ENCODE results near the gene ATG2B. TPM values are rescaled to one million over a fixed set of nuclear protein-coding genes. Genes with fewer than 3 reads are reported as not detected.

The ATG2B gene, protein sequence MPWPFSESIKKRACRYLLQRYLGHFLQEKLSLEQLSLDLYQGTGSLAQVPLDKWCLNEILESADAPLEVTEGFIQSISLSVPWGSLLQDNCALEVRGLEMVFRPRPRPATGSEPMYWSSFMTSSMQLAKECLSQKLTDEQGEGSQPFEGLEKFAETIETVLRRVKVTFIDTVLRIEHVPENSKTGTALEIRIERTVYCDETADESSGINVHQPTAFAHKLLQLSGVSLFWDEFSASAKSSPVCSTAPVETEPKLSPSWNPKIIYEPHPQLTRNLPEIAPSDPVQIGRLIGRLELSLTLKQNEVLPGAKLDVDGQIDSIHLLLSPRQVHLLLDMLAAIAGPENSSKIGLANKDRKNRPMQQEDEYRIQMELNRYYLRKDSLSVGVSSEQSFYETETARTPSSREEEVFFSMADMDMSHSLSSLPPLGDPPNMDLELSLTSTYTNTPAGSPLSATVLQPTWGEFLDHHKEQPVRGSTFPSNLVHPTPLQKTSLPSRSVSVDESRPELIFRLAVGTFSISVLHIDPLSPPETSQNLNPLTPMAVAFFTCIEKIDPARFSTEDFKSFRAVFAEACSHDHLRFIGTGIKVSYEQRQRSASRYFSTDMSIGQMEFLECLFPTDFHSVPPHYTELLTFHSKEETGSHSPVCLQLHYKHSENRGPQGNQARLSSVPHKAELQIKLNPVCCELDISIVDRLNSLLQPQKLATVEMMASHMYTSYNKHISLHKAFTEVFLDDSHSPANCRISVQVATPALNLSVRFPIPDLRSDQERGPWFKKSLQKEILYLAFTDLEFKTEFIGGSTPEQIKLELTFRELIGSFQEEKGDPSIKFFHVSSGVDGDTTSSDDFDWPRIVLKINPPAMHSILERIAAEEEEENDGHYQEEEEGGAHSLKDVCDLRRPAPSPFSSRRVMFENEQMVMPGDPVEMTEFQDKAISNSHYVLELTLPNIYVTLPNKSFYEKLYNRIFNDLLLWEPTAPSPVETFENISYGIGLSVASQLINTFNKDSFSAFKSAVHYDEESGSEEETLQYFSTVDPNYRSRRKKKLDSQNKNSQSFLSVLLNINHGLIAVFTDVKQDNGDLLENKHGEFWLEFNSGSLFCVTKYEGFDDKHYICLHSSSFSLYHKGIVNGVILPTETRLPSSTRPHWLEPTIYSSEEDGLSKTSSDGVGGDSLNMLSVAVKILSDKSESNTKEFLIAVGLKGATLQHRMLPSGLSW (N-terminal part only)
- total RNA-seq (2022) (16.6 and 19.4 TPM in 2 replicates), Bru-seq, nascent RNA (percentile 72 among the genes with signal in this experiment), BruChase-seq, experiment 1, labeled RNA remaining after a 2-hour chase (percentile 82 among the genes with signal in this experiment), BruChase-seq, experiment 2, labeled RNA remaining after a 6-hour chase (percentile 78 among the genes with signal in this experiment)
- long read RNA-seq, full-length matches to known transcripts = 1 of 7 reads
- long read RNA-seq, partial matches to known transcripts = 0 of 7 reads
- long read RNA-seq, other reads (novel, unspliced or antisense) = 6 of 7 reads

DNA sequence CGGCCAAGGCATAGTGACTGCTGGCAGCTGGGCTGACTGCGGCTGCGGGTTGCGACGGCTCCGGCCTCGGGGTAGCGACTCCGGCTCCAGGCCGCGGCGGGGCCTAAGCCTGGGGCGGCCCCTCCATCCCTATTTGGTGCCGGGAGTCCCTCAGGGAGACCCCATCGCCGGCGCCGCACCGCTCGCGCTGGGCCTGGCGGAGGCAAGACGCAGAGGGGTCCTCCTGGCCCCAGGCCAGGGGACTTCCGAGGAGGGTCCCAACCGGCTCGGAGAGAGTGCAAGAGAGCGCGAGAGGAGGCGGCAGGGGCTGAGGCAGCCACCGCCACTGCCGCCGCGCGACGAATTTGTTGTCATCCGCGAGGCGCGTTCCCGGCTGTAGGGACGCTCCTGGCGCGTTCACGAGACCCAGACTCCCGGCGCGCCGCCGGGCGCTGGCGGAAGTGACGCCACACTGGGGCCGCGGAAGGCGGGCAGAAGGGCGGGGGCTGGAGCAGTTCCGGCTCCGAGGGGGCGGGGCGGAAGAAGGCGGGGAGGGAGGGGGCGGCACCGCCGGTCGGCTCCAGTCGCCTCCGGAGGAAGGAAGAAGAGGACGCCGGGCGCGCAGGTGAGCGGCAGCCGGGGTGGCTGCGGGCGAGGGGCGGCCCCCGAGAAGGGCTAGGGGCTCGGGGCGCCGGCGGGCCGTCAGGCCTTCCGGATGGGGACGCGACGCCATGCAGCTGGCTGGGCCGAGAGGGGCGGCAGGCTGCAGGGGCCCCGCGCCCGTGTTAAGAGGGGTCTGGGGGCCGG is at the start of gene ATG2B, which contains the start of gene GSKIP:
TSS of gene ATG2B (minus strand) at position 377 of the 786 bp plus-strand sequence. CDS start at position 12, 365 bp downstream.
TSS of gene GSKIP (plus strand) at position 562 of the 786 bp plus-strand sequence. CDS start 18,722 bp downstream, outside the sequence.
- Histone ChIP-seq H3K27me3 (replicated peaks; ENCODE audit: control insufficient read depth, insufficient read depth, low read length) (no peaks in the 10 kb centered on the region), H3K36me3 (ENCODE audit: control insufficient read depth, insufficient read depth, low read length) (no peaks in the 10 kb centered on the region; the same call in 1 of the 2 replicates), H3K4me1 (peaks cover 18% of the 10 kb centered on the region; the same call in 1 of the 2 replicates), H3K4me3 (ENCODE audit: low read depth, low read length) (peak within 1 kb of the TSS; percentile 95), H3K9me3 (no peaks in the 10 kb centered on the region)
- POLR2A ChIA-PET = no interaction called here
- no peaks in the 10 kb centered on the region for H3K9me3 Mint-ChIP-seq (ENCODE audit: unreplicated experiment)
- CTCF ChIA-PET = interaction anchor here (0.8 kb wide), 1 partner anchor 264 kb away, joined by 3 read pairs; no protein-coding TSS in a partner anchor
- no peaks in the 10 kb centered on the region for H3K27me3 Mint-ChIP-seq (ENCODE audit: insufficient read depth, unreplicated experiment)
- peaks cover 14% of the 10 kb centered on the region for H3K4me1 Mint-ChIP-seq (ENCODE audit: low read depth, unreplicated experiment)
- DNase-seq = peak; percentile 94 to 96
- BruUV-seq (replicated peaks) = no TSS peak
- H3K4me3 Mint-ChIP-seq (ENCODE audit: unreplicated experiment) = peak within 1 kb of the TSS; percentile 93
- H3K36me3 Mint-ChIP-seq (ENCODE audit: insufficient read depth, unreplicated experiment) = peaks cover 22% of the 10 kb centered on the region
- peak within 1 kb of the TSS; percentile 82 for H3K27ac Mint-ChIP-seq (ENCODE audit: unreplicated experiment)
- intact Hi-C loops (cut with micrococcal nuclease; ENCODE audit: unreplicated experiment) = loop anchor here (1.0 to 2.0 kb wide), 5 partner anchors 28 to 140 kb away; partner anchors contain the start of gene PAPOLA
- TF ChIP-seq, protein P1, sequence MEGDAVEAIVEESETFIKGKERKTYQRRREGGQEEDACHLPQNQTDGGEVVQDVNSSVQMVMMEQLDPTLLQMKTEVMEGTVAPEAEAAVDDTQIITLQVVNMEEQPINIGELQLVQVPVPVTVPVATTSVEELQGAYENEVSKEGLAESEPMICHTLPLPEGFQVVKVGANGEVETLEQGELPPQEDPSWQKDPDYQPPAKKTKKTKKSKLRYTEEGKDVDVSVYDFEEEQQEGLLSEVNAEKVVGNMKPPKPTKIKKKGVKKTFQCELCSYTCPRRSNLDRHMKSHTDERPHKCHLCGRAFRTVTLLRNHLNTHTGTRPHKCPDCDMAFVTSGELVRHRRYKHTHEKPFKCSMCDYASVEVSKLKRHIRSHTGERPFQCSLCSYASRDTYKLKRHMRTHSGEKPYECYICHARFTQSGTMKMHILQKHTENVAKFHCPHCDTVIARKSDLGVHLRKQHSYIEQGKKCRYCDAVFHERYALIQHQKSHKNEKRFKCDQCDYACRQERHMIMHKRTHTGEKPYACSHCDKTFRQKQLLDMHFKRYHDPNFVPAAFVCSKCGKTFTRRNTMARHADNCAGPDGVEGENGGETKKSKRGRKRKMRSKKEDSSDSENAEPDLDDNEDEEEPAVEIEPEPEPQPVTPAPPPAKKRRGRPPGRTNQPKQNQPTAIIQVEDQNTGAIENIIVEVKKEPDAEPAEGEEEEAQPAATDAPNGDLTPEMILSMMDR (IDR thresholded peaks at IDR 0.05; ENCODE audit: insufficient read depth in 1 of 2, low read depth in 1 of 2, low read length in 1 of 2, severe bottlenecking in 1 of 2, unreplicated experiment in 1 of 2) = no peak

DNA sequence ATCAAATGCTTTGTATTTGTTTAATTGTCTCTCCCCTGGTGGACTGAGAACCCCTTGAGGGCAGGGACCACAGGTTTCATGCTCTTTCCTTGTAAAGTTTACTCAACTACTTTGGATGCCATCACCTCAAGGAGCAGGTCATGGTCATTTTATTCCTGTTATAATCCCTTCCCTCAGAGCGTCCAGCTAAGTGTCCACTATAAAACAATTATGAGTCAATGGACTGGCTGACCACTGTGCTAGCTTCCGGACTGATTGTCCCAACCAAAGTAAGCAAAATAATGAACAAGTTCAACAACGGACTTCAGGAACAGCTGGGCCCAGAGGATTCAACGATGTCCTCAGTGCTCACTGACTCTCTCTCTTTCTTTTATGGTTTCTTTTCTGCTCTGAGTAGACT is 47.0 kb upstream of the ATG2B start:
- intact Hi-C loops (cut with micrococcal nuclease; ENCODE audit: unreplicated experiment) = no loop called here
- Mint-ChIP-seq H3K27me3 (ENCODE audit: insufficient read depth, unreplicated experiment) (no peaks in the 10 kb centered on the region), H3K27ac (ENCODE audit: unreplicated experiment) (no peak overlapping the region), H3K4me1 (ENCODE audit: low read depth, unreplicated experiment) (no peaks in the 10 kb centered on the region), H3K36me3 (ENCODE audit: insufficient read depth, unreplicated experiment) (no peaks in the 10 kb centered on the region), H3K9me3 (ENCODE audit: unreplicated experiment) (no peaks in the 10 kb centered on the region), H3K4me3 (ENCODE audit: unreplicated experiment) (no peak overlapping the region)
- no peaks in the 10 kb centered on the region for H3K4me1 ChIP-seq
- CTCF ChIA-PET = no interaction called here
- H3K9me3 ChIP-seq = no peaks in the 10 kb centered on the region
- no peak overlapping the region for H3K4me3 ChIP-seq (ENCODE audit: low read depth, low read length)
- no TSS peak for BruUV-seq (replicated peaks)
- POLR2A ChIA-PET = no interaction called here
- DNase-seq = no peak
- no peaks in the 10 kb centered on the region for H3K27me3 ChIP-seq (replicated peaks; ENCODE audit: control insufficient read depth, insufficient read depth, low read length)
- H3K36me3 ChIP-seq (ENCODE audit: control insufficient read depth, insufficient read depth, low read length) = no peaks in the 10 kb centered on the region
- TF ChIP-seq, protein P1 (IDR thresholded peaks at IDR 0.05; ENCODE audit: insufficient read depth in 1 of 2, low read depth in 1 of 2, low read length in 1 of 2, severe bottlenecking in 1 of 2, unreplicated experiment in 1 of 2) = no peak

Measured in Caco-2 (cell line).